ENCODE data around the gene UBAC1.

UBAC1 gene

DNA sequence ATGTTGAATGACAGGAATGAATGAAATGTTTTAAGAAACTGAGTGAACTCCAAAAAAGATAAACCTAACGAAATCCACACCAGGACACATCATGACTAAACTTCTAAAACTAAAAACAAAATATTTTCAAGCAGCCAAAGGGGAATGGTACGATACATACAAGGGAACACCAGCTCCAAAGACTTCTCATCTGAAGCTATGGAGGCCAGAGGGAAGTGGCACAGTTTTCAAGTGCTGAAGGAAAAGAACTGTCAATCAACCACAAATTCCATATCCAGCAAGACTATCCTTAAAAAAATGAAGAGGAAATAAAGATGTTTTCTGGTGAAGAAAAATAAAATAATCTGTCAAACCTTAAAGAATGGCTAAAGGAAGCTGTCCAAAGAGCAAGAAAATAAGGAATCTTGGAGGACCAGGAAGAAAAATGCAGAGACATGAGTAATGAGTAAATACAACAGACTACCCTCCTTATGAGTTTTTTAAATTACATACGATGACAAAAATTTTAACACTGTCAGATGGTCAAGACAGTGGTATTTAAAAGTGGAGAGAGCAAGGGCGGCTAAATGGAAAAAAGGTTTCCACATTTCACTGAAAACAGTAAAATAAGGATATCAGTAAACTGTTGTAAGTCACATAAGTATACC is 65.8 kb downstream of the UBAC1 start:
- Histone ChIP-seq H3K4me1 (ENCODE audit: control insufficient read depth, insufficient read depth, low read length) (peaks cover 2% of the 10 kb centered on the region; the same call in 1 of the 2 replicates), H3K9me3 (ENCODE audit: control insufficient read depth, insufficient read depth, low read depth, low read length) (no peaks in the 10 kb centered on the region), H3K4me3 (ENCODE audit: low read depth, low read length) (no peak overlapping the region), H3K27ac (ENCODE audit: extremely low read depth, low read depth, low read length) (no peak overlapping the region), H3K36me3 (ENCODE audit: control insufficient read depth in 2 of 2, insufficient read depth in 1 of 2, low read length in 2 of 2) (no peaks in the 10 kb centered on the region)
- TF ChIP-seq, protein P1, sequence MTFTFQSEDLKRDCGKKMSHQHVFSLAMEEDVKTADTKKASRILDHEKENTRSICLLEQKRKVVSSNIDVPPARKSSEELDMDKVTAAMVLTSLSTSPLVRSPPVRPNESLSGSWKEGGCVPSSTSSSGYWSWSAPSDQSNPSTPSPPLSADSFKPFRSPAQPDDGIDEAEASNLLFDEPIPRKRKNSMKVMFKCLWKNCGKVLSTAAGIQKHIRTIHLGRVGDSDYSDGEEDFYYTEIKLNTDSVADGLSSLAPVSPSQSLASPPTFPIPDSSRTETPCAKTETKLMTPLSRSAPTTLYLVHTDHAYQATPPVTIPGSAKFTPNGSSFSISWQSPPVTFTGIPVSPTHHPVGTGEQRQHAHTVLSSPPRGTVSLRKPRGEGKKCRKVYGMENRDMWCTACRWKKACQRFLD (tag by site-specific recombination; IDR thresholded peaks at IDR 0.05), result no peak
- TF ChIP-seq TRIM28 (IDR thresholded peaks at IDR 0.05; ENCODE audit: borderline replicate concordance, low read length), result 0 out of 2 replicates have a peak, but pooled peaks have one; percentile 51
- TF ChIP-seq, protein P2, sequence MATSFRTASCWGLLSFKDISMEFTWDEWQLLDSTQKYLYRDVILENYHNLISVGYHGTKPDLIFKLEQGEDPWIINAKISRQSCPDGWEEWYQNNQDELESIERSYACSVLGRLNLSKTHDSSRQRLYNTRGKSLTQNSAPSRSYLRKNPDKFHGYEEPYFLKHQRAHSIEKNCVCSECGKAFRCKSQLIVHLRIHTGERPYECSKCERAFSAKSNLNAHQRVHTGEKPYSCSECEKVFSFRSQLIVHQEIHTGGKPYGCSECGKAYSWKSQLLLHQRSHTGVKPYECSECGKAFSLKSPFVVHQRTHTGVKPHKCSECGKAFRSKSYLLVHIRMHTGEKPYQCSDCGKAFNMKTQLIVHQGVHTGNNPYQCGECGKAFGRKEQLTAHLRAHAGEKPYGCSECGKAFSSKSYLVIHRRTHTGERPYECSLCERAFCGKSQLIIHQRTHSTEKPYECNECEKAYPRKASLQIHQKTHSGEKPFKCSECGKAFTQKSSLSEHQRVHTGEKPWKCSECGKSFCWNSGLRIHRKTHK (tag by site-specific recombination; IDR thresholded peaks at IDR 0.05), result no peak
- TF ChIP-seq SETDB1 (IDR thresholded peaks at IDR 0.05; ENCODE audit: insufficient read length, low read length), result peak; percentile 89
- TF ChIP-seq HOXA7 (CRISPR knock-in tag; IDR thresholded peaks at IDR 0.05; ENCODE audit: borderline replicate concordance), result no peak
- no peak for TF ChIP-seq ZNF701 (tag by site-specific recombination; IDR thresholded peaks at IDR 0.05)
- TF ChIP-seq, protein P3, sequence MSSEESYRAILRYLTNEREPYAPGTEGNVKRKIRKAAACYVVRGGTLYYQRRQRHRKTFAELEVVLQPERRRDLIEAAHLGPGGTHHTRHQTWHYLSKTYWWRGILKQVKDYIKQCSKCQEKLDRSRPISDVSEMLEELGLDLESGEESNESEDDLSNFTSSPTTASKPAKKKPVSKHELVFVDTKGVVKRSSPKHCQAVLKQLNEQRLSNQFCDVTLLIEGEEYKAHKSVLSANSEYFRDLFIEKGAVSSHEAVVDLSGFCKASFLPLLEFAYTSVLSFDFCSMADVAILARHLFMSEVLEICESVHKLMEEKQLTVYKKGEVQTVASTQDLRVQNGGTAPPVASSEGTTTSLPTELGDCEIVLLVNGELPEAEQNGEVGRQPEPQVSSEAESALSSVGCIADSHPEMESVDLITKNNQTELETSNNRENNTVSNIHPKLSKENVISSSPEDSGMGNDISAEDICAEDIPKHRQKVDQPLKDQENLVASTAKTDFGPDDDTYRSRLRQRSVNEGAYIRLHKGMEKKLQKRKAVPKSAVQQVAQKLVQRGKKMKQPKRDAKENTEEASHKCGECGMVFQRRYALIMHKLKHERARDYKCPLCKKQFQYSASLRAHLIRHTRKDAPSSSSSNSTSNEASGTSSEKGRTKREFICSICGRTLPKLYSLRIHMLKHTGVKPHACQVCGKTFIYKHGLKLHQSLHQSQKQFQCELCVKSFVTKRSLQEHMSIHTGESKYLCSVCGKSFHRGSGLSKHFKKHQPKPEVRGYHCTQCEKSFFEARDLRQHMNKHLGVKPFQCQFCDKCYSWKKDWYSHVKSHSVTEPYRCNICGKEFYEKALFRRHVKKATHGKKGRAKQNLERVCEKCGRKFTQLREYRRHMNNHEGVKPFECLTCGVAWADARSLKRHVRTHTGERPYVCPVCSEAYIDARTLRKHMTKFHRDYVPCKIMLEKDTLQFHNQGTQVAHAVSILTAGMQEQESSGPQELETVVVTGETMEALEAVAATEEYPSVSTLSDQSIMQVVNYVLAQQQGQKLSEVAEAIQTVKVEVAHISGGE (tag by site-specific recombination; conservative IDR thresholded peaks at IDR 0.05; ENCODE audit: low read depth), result no peak
- TF ChIP-seq ZNF610 (tag by site-specific recombination; IDR thresholded peaks at IDR 0.05; ENCODE audit: borderline replicate concordance), result 0 out of 2 replicates have a peak, but pooled peaks have one; percentile 22
- no peak for TF ChIP-seq ZNF549 (tag by site-specific recombination; IDR thresholded peaks at IDR 0.05)
- POLR2A ChIA-PET, result no interaction called here
- CTCF ChIA-PET, result interaction anchor here (0.7 kb wide), 1 partner anchor 391 kb away, joined by 6 read pairs; no protein-coding TSS in a partner anchor

DNA sequence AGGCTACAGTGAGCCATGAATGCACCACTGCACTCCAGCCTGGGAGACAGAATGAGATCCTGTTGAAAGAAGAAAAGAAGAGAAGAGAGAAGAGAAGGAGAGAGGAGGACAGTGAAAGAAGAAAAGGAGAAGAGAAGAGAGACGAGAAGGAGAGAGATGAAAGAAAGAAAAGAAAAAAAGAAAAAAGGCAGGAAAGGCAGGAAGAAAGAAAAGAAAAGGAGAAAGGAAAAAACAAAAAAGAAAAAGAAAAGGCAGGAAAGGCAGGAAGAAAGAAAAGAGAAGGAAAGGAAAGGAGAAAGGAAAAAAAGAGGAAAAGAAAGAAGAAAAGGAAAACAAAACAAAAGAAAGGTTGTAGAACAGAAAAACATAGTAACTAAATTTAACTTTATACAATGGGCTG is 68.1 kb downstream of the UBAC1 start:
- TF ChIP-seq, protein P4, sequence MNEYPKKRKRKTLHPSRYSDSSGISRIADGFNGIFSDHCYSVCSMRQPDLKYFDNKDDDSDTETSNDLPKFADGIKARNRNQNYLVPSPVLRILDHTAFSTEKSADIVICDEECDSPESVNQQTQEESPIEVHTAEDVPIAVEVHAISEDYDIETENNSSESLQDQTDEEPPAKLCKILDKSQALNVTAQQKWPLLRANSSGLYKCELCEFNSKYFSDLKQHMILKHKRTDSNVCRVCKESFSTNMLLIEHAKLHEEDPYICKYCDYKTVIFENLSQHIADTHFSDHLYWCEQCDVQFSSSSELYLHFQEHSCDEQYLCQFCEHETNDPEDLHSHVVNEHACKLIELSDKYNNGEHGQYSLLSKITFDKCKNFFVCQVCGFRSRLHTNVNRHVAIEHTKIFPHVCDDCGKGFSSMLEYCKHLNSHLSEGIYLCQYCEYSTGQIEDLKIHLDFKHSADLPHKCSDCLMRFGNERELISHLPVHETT (tag by site-specific recombination; IDR thresholded peaks at IDR 0.05), result 0 out of 2 replicates have a peak, but pooled peaks have one; percentile 32
- no peak for TF ChIP-seq ZXDB (tag by site-specific recombination; IDR thresholded peaks at IDR 0.05)
- peak; percentile 93 for TF ChIP-seq ZNF366 (tag by site-specific recombination; conservative IDR thresholded peaks at IDR 0.05)
- TF ChIP-seq ZNF266 (tag by site-specific recombination; IDR thresholded peaks at IDR 0.05; ENCODE audit: low read depth), result 0 out of 2 replicates have a peak, but pooled peaks have one; percentile 5
- TF ChIP-seq PRDM1 (tag by site-specific recombination; IDR thresholded peaks at IDR 0.05), result peak; percentile 99
- Histone ChIP-seq H3K27ac (ENCODE audit: extremely low read depth, low read depth, low read length) (no peak overlapping the region), H3K4me3 (ENCODE audit: low read depth, low read length) (no peak overlapping the region), H3K36me3 (ENCODE audit: control insufficient read depth in 2 of 2, insufficient read depth in 1 of 2, low read length in 2 of 2) (no peaks in the 10 kb centered on the region), H3K9me3 (ENCODE audit: control insufficient read depth, insufficient read depth, low read depth, low read length) (no peaks in the 10 kb centered on the region), H3K4me1 (ENCODE audit: control insufficient read depth, insufficient read depth, low read length) (peaks cover 2% of the 10 kb centered on the region; the same call in 1 of the 2 replicates)
- ChIA-PET POLR2A (no interaction called here), CTCF (no interaction called here)
